Vagina (tissue), 2 donors: ENCODE results near the gene WNT7B.

Source experiments
- POLR2A ChIP-seq, 2 donors: fragments of 450-650 bp; IDR thresholded peaks; one replicate each; pipeline ENCODE4 v1.6.1; 2017; ENCODE audit warnings: antibody characterized with exemption in 2 of 2, mild to moderate bottlenecking in 2 of 2, moderate library complexity in 2 of 2
- POLR2AphosphoS5 ChIP-seq, 2 donors: sonication (generic); formaldehyde crosslinking; IDR thresholded peaks; one replicate each; pipeline ENCODE4 v1.9.0; 2017; ENCODE audit warnings: antibody characterized with exemption in 2 of 2, mild to moderate bottlenecking in 2 of 2, low read depth in 1 of 2; ENCODE audit not compliant: insufficient read depth in 1 of 2
- TF ChIP-seq, protein P1 (sequence below), 3 experiments: fragments of 450-650 bp in 2 of 3; fragments of 200-600 bp in 1 of 3; sonication (generic) in 1 of 3; IDR thresholded peaks; one replicate each; pipeline ENCODE4 v1.5.1; 2017 to 2019; ENCODE audit warnings: antibody characterized with exemption in 3 of 3, mild to moderate bottlenecking in 2 of 3, moderate library complexity in 2 of 3

DNA sequence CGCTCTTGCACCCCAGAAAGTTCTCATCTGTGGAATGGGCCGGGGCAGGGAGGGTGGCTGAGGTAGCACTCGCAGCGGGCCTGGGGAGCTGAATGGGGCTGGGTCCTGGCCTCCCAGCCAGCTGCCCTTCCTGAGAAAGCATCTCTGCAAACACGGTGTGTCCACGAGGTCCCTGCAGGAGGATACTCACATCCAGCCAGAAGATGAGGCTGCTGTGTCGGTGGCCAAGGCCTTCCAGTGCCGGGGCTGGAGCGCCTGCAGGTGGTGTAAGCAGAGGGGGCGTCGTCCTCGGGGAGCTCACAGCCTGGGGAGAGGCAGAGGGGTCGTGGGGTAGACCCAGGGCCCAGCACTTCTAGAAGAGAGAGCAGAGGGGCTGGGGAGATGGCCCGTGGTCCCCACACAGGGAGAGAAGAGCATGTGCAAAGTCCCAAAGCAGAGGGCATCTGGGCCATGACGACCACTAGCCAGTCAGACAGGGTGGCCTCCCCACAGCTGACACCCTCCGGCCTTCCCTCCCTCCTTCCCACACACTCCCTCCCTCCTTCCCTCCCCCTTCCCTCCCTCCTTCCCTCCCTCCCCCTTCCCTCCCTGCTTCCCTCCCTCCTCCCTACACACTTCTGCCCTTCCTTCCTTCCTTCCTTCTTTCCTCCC, 97.9 kb downstream of the WNT7B start:
- TF ChIP-seq POLR2A (IDR thresholded peaks at IDR 0.05) (no peak), POLR2AphosphoS5 (IDR thresholded peaks at IDR 0.05; ENCODE audit: insufficient read depth in 1 of 2, low read depth in 1 of 2) (no peak)
- TF ChIP-seq, protein P1, sequence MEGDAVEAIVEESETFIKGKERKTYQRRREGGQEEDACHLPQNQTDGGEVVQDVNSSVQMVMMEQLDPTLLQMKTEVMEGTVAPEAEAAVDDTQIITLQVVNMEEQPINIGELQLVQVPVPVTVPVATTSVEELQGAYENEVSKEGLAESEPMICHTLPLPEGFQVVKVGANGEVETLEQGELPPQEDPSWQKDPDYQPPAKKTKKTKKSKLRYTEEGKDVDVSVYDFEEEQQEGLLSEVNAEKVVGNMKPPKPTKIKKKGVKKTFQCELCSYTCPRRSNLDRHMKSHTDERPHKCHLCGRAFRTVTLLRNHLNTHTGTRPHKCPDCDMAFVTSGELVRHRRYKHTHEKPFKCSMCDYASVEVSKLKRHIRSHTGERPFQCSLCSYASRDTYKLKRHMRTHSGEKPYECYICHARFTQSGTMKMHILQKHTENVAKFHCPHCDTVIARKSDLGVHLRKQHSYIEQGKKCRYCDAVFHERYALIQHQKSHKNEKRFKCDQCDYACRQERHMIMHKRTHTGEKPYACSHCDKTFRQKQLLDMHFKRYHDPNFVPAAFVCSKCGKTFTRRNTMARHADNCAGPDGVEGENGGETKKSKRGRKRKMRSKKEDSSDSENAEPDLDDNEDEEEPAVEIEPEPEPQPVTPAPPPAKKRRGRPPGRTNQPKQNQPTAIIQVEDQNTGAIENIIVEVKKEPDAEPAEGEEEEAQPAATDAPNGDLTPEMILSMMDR (IDR thresholded peaks at IDR 0.05), result no peak
